ENCODE data around the gene LPIN3. TPM values are rescaled to one million over a fixed set of nuclear protein-coding genes. Genes with fewer than 3 reads are reported as not detected.
A peak's percentile ranks its signal among the peaks of the same experiment; 100 is the strongest.

Gene LPIN3
- polyA plus RNA-seq, 6 donors from 2014 or later, result not detected

DNA sequence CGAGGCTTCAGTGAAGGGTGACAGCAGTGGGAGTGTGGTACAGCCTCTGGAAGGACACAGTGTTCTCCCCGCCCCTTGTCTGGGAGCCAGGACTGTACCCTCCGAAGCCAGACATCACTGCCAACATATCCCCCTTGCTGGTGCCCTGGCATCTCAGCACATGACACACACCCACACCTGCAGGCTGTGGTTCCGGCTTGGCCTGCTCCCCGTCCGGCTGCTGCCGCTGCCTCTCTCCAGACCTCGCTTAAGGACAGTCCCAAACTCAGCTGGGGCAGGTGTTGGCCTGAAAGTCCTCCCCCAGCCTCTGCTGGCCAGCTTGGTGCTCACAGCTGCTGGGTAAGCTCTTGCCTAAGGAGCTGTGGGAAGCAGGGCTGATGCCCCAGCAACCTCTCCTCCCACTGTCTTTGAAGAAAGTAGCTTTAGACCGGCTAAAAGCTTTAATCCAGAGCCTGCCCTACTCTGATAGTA lies 19.0 kb downstream of the LPIN3 start:
- H3K36me3 Mint-ChIP-seq, result no peaks in the 10 kb centered on the region
- peaks cover 0 to 16% (median 4%) of the 10 kb centered on the region in 3 donors for H3K27me3 Mint-ChIP-seq
- no peak for DNase-seq
- no peak overlapping the region for H3K27ac Mint-ChIP-seq
- H3K4me3 Mint-ChIP-seq, result no peak overlapping the region
- ATAC-seq (ENCODE audit: low read depth in 2 of 2), result no peak
- H3K9me3 Mint-ChIP-seq, result no peaks in the 10 kb centered on the region
- H3K4me1 Mint-ChIP-seq, result no peaks in the 10 kb centered on the region

DNA sequence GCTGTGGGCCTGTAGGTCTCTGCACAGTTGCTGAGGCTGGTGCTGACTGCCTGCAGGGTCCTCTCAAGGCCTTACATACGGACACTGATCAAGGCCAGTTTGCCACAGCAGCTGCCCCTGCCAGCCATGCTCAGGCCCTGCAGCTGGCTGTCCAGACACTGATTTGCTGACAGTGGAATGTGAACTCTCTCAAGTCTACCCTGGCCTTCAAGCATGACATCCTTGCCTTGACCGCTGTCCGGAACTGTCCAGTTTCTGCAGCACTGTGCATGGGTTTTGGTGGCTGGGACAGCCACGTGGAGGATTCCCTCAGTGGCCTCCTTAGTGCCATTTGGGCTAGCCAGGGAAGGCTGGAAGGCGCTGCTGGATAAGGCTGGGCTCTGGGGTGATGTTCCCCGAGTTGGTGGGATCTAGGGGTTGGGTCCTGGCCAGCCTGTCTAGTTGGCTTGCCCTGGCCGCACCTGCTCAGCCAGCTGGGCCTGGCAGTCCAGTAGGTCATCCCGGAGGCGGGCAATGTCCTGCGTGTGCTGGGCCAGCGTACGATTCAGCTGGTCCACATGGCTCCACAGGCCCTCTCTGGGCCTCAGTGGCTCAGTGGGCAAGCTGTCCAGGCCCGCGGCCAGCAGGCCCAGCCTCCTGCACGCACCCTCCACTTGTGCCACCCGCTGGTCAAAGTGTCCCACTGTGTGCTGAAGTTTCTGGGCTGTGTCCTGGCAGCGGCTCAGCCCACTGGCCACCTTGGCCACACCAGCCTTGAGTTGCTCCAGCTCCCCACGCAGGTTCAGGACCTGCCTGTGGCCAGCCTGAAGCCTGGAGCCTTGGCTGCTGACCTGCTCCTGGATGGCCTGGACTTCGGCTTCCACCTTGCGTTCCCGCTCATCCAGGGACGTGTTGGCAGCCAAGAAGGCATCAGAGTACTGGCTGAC lies 20.5 kb downstream of the LPIN3 start:
- H3K4me1 Mint-ChIP-seq, result peaks cover 0 to 6% (median 4%) of the 10 kb centered on the region in 3 donors
- no peak overlapping the region for H3K4me3 Mint-ChIP-seq
- peak overlapping the region in 1 of 6 donors; percentile 21 for H3K27ac Mint-ChIP-seq
- H3K36me3 Mint-ChIP-seq, result no peaks in the 10 kb centered on the region
- peaks cover 5 to 28% (median 17%) of the 10 kb centered on the region in 3 donors for H3K27me3 Mint-ChIP-seq
- H3K9me3 Mint-ChIP-seq, result peaks cover 0 to 3% (median 0%) of the 10 kb centered on the region in 7 donors
- no peak for ATAC-seq (ENCODE audit: low read depth in 2 of 2)
- no peak for DNase-seq

DNA sequence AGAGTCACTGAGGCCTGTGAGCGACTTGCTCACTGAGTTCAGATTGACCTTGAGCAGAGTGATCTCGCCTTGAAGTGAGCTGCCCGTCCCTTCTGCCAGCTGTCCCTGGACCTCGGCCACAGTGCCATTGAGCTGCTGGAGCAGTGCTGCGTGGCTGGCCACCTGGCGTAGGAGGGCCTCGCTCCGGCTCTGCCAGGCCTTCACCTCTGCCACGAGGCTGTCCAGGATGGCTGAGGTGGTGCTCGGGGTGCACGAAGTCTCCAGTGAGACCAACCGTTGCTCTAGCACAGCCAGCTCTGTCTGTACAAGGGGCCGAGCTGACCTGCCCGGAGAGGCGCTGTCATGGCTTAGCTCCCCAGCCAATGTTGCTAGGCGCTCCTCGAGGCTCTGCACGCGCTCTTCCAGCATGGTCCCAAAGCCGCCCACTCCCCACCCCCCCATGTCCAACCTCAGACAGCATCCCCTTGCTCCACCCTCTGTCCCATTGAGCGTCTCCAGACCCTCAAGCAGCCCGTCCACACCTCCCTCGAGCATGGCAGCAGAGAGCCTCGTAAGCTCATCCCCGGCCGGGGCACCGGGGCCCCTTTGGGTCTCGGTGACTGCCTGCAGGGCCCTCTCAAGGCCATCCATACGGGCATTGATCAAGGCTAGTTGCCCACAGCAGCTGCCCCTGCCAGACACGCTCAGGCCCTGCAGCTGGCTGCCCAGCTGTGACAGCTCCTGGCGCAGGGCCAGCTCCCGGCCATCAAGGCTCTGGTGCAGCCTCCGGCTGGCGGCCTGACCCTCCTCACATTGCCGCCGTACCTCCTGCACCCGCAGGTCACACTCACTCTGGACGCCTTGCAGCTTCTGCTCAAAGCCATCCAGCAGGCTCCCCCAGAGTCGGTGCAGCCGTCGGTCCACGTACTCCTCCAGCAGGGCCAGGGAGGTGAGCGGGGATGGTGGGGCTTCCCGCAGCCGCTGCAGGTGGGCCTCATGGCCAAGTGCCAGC lies 21.4 kb downstream of the LPIN3 start:
- no peak overlapping the region for H3K4me3 Mint-ChIP-seq
- peaks cover 6 to 30% (median 18%) of the 10 kb centered on the region in 3 donors for H3K27me3 Mint-ChIP-seq
- H3K9me3 Mint-ChIP-seq, result peaks cover 0 to 3% (median 0%) of the 10 kb centered on the region in 7 donors
- DNase-seq (no peak), ATAC-seq (ENCODE audit: low read depth in 2 of 2) (no peak)
- H3K4me1 Mint-ChIP-seq, result peaks cover 0 to 7% (median 4%) of the 10 kb centered on the region in 3 donors
- H3K27ac Mint-ChIP-seq, result peak overlapping the region in 1 of 6 donors; percentile 21
- H3K36me3 Mint-ChIP-seq, result no peaks in the 10 kb centered on the region

DNA sequence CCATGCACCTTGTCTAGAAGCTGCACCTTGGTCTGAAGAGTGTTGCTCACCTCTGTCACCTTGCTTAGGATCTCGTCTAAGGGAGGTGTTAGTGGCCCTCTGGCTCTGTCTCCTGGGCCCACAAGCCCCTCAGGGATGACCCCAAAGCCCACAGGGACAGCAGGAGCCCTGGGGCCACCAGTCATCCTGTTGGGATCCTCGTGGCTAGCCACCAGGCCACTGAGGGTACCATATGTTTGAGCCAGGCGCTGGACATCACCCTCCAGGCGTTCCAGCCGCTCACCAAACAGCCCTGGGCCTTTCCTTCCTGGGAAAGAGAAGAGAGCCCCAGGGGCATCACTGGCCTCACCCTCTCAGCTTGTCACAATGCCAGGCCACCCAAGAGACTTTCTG lies 22.1 kb downstream of the LPIN3 start:
- Mint-ChIP-seq H3K4me1 (peaks cover 0 to 12% (median 11%) of the 10 kb centered on the region in 3 donors), H3K27me3 (peaks cover 13 to 37% (median 25%) of the 10 kb centered on the region in 3 donors), H3K9me3 (peaks cover 0 to 3% (median 0%) of the 10 kb centered on the region in 7 donors), H3K27ac (no peak overlapping the region), H3K4me3 (no peak overlapping the region), H3K36me3 (no peaks in the 10 kb centered on the region)
- DNase-seq (no peak), ATAC-seq (ENCODE audit: low read depth in 2 of 2) (no peak)

DNA sequence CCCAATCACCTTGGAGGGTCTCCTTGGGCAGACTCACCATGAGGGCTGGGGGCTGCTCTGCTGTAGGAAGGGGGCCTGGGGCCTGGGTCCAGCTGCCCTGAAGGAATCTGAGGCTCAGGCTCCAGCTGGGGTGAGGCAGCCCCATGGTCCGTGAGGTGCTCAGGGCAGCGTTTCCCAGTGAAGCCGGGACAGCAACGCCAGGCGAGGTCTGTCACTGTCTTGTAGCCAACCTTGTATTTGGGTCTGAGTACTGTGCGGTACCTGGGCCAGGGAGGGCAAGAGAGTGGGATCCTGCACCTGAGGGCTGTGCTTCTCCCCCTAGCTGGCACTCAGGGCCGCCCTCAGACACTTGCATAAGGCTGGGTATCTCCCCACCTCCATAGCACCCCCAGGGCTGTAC lies 23.0 kb downstream of the LPIN3 start:
- peaks cover 0 to 3% (median 0%) of the 10 kb centered on the region in 7 donors for H3K9me3 Mint-ChIP-seq
- ATAC-seq (ENCODE audit: low read depth in 2 of 2), result no peak
- H3K36me3 Mint-ChIP-seq, result no peaks in the 10 kb centered on the region
- no peak for DNase-seq
- peaks cover 13 to 44% (median 33%) of the 10 kb centered on the region in 3 donors for H3K27me3 Mint-ChIP-seq
- no peak overlapping the region for H3K4me3 Mint-ChIP-seq
- no peak overlapping the region for H3K27ac Mint-ChIP-seq
- peaks cover 0 to 12% (median 12%) of the 10 kb centered on the region in 3 donors for H3K4me1 Mint-ChIP-seq

DNA sequence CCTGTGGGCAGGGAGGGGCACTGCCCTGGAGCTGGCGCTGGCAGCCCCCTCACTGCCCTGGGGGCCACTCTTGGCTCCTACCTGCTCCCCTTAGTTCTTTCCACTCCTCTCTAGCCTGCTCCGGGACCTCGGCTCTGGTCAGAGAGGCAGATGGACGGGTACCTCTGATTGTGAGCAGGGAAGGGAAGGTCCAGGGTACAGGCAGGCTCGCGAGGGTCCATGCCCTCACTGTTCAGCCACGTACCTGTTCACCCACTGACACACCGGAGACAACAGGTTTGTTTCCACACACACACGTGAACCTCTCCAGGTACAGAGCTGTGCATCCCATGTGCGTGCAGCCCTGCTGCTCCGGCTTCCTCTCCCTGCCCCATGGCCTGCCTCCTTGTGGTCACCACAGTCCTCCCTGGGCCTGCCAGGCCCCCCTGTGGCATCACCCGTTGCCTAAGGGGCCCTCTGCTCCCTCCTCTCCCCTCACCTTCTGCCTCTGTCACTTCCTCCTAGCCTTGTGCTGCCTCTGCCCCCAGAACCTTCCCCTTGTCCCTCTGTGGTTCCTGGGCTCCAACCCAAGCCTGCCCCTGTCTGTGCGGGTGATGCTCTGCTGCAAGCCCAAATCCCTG lies 23.7 kb downstream of the LPIN3 start:
- ATAC-seq (ENCODE audit: low read depth in 2 of 2), result no peak
- no peak overlapping the region for H3K27ac Mint-ChIP-seq
- H3K27me3 Mint-ChIP-seq, result peaks cover 17 to 51% (median 38%) of the 10 kb centered on the region in 3 donors
- H3K36me3 Mint-ChIP-seq, result no peaks in the 10 kb centered on the region
- H3K9me3 Mint-ChIP-seq, result peaks cover 0 to 3% (median 0%) of the 10 kb centered on the region in 7 donors
- DNase-seq, result no peak
- H3K4me1 Mint-ChIP-seq, result peaks cover 0 to 12% (median 12%) of the 10 kb centered on the region in 3 donors
- peak overlapping the region in 1 of 8 donors; percentile 10 for H3K4me3 Mint-ChIP-seq

DNA sequence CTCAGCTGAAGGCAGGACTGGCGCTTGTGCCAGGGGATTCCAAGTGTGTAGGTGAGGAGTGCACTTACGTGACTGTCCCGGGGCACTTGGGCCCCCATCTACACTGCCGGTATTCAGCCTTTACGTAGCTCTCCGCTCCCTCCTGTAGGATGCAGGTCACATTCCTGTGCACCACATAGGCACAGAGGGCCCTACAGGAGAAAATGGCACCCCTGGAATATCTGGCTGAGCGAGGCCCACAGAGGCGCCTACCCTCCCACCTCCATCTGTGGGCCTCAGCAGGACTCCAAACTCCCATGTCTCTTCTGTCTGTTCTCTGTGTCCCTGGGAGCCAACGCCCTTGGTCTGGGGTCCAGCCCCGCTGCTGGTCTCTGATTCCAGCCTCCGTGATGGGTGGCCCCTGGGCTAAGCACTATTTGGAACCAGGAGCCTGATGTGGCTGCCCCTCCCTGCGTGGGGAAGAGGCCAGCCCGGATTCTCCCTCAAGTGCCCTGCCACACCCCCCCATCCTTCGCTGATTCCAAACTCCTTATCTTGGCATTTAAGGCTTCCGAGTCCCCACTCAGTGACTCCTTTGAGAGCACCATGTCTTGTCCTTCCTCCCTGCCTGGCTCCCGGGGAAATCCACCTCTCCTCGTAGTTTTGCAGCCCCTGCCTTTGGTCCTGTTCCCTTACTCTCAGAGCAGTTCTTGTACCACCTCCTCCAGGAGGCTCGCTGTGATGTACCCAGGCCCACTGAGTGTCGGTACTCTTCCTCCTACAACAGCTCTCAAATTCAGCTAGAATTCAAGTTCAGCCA lies 24.5 kb downstream of the LPIN3 start:
- Mint-ChIP-seq H3K4me1 (peaks cover 0 to 12% (median 12%) of the 10 kb centered on the region in 3 donors), H3K27ac (no peak overlapping the region), H3K9me3 (peaks cover 0 to 3% (median 0%) of the 10 kb centered on the region in 7 donors), H3K4me3 (peak overlapping the region in 2 of 8 donors; percentile 60 to 78), H3K36me3 (no peaks in the 10 kb centered on the region), H3K27me3 (peaks cover 23 to 59% (median 47%) of the 10 kb centered on the region in 3 donors)
- ATAC-seq (ENCODE audit: low read depth in 2 of 2) (no peak), DNase-seq (no peak)

DNA sequence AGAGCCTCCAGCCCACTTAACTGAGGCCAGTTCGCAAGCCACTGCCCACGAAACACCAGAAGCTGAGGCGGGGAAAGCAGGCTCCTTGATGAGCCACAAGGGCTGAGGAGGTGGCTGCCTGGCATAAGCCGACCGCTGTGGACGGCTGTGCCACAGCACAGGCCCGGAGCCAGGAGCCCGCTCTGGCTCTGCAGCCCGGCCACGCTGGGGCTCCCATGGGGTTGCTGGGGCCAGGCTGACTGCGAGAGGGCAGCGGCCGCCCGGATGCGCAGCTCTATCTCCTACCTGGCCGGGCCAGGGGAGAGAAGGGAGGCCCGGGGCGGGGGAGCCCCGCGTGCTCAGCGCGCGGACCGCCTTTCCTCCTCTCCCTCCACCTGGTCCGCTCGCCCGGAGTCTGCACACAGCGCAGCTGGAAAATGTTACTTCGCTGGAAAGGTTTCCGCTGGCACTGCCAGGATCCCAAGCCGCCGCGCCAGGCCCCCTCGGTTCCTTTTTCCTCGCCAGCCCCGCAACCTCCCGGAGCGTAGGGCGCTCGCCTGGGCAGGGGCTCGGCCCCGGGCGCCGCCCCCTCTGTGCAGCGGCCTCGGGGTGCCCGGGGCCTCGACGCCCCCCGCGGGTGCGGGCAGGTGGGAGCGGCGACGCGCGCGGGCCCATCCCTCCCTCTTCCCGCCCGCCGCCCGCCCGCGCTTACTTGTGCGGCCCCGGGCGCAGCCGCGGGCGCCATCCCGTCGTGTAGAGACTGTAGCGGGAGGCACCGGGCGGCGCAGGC lies 25.3 kb downstream of the LPIN3 start:
- Mint-ChIP-seq H3K36me3 (peaks cover 0 to 2% of the 10 kb centered on the region in 2 donors), H3K27ac (no peak overlapping the region), H3K27me3 (peaks cover 23 to 62% (median 48%) of the 10 kb centered on the region in 3 donors), H3K4me1 (peaks cover 0 to 12% (median 12%) of the 10 kb centered on the region in 3 donors), H3K9me3 (peaks cover 0 to 6% (median 2%) of the 10 kb centered on the region in 7 donors), H3K4me3 (peak overlapping the region in 2 of 8 donors; percentile 60 to 78)
- no peak for DNase-seq
- no peak for ATAC-seq (ENCODE audit: low read depth in 2 of 2)

DNA sequence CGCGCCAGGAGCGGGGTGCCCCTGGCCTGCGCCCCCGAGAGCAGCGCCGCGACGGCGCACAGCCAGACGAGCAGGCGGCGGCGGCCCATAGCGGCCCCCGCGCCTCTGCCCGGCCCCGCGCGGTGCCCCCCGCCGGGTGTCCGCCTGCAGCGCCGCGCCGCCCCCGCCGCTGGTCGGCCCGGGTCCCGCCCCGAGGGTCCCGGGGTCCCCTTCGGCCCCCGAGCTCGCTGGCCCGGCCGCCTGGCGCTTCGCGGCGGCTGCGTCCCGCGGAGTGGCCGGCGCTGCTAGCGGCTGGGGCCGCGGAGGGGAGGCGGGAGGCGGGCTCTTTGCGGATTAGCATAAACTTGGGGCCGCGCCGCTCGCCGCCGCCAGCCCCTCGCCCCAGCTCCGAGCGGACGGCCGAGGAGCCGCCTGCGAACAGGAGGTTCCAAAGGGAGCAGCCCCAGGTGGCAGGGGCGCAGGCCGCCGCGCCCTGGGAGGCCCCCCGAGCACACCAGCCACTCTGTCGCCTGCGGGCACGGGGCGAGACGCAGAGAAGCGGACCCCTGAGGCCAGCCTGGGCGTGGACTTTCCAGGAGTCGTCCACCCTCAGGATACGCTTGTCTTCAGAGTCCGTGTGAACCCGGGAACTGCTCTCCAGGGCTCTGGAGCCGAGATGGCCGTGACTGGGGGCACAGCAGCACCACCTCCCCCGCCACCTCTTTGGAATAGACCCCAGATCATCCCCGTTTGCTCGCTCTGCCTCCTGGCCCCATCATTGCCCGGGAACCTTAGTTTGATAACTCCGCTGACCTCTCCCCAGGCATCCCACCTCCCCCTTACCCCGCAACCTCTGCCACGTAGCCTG lies 26.1 kb downstream of the LPIN3 start, which contains the start of gene EMILIN3:
Gene EMILIN3, minus strand, starts transcription at position 273 of the 847 bp plus-strand sequence. Its CDS starts 184 bp downstream, at position 89.
- no peak within 1 kb of the TSS for H3K27ac Mint-ChIP-seq
- H3K9me3 Mint-ChIP-seq, result peaks cover 0 to 12% (median 9%) of the 10 kb centered on the region in 7 donors
- peaks cover 0 to 12% (median 12%) of the 10 kb centered on the region in 3 donors for H3K4me1 Mint-ChIP-seq
- H3K4me3 Mint-ChIP-seq, result peak within 1 kb of the TSS in 6 of 8 donors; percentile 53 to 78 (median 60)
- peaks cover 0 to 7% of the 10 kb centered on the region in 2 donors for H3K36me3 Mint-ChIP-seq
- no peak for DNase-seq
- ATAC-seq (ENCODE audit: low read depth in 2 of 2), result no peak
- peaks cover 28 to 68% (median 48%) of the 10 kb centered on the region in 3 donors for H3K27me3 Mint-ChIP-seq

DNA sequence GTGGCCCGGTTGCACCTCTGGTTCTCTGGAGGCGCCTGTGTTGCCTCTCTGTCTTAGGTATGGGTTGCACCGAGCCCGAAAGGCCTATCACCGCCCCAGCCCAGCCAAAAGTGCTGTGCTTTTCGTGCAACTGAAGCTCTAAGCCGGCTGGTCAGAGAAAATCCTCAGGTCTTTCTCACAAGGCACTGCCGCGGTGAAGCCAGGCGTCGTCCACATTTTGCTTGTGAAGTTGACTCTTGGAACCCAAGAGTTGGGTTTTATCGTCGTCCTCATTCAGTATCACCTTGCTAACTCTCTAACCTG lies 26.7 kb downstream of the LPIN3 start:
- ATAC-seq (ENCODE audit: low read depth in 2 of 2) (no peak), DNase-seq (no peak)
- H3K9me3 Mint-ChIP-seq, result peaks cover 0 to 14% (median 12%) of the 10 kb centered on the region in 7 donors
- peaks cover 0 to 12% (median 12%) of the 10 kb centered on the region in 3 donors for H3K4me1 Mint-ChIP-seq
- H3K27me3 Mint-ChIP-seq, result peaks cover 28 to 68% (median 48%) of the 10 kb centered on the region in 3 donors
- no peak overlapping the region for H3K27ac Mint-ChIP-seq
- H3K4me3 Mint-ChIP-seq, result peak overlapping the region in 5 of 8 donors; percentile 53 to 72 (median 60)
- H3K36me3 Mint-ChIP-seq, result peaks cover 0 to 7% of the 10 kb centered on the region in 2 donors

Data from naive B cell (primary cell).